Psoas muscle (tissue), 8 donors: Measurements from ENCODE around the gene RASL11B. TPM values are rescaled to one million over a fixed set of nuclear protein-coding genes. Genes with fewer than 3 reads are reported as not detected.
A peak's percentile ranks its signal among the peaks of the same experiment; 100 is the strongest.

Source experiments
- ATAC-seq, 4 donors: fragments of 200-7000 bp; cut with Tn5 transposase; one replicate each; pipeline ENCODE4 v1.9.1; 2020; ENCODE audit warnings: moderate library complexity in 3 of 4, mild to moderate bottlenecking in 2 of 4
- DNase-seq, 2 donors: peaks; one replicate each; pipeline ENCODE4 v3.0.0-alpha.2; 2020
- H3K27ac ChIP-seq: fragments of 200-600 bp; one replicate; pipeline ENCODE4 v1.8.0; 2022
- H3K27me3 ChIP-seq, 3 donors: fragments of 200-600 bp in 1 of 3; one replicate each; pipeline versions ENCODE4 v1.6.1 to v1.8.0; 2013 to 2022; ENCODE audit warnings: low read length in 2 of 3, mild to moderate bottlenecking in 2 of 3, moderate library complexity in 1 of 3; ENCODE audit not compliant: insufficient read depth in 3 of 3
- H3K36me3 ChIP-seq, 2 donors: fragments of 200-600 bp in 1 of 2; one replicate each; pipeline versions ENCODE4 v1.6.1 to v1.8.0; 2013 to 2022; ENCODE audit warnings: low read depth in 1 of 2, mild to moderate bottlenecking in 1 of 2, moderate library complexity in 1 of 2; ENCODE audit not compliant: insufficient read depth in 1 of 2
- H3K4me1 ChIP-seq: fragments of 200-600 bp; one replicate; pipeline ENCODE4 v1.8.0; 2022
- H3K4me3 ChIP-seq: fragments of 200-600 bp; one replicate; pipeline ENCODE4 v1.8.0; 2022; ENCODE audit warnings: mild to moderate bottlenecking
- H3K9me3 ChIP-seq: fragments of 200-600 bp; one replicate; pipeline ENCODE4 v1.8.0; 2022
- WGBS, 3 donors: extraction: QIAGEN DNeasy Blood & Tissue Kit; methylation state at CpG; one replicate each; pipeline versions ENCODE4 v1.1.6 to v1.1.7; 2013; 5-methylcytosine and 5-hydroxymethylcytosine counted together
- intact Hi-C, 2 donors: fragments of 100-400 bp; cut with DNase I; formaldehyde crosslinking; loops; one replicate each; pipeline versions ENCODE4 v1.11.0 to v1.14.2; 2022
- polyA plus RNA-seq, 3 donors: library from polyadenylated mRNA; stranded (reverse); fragments of 200-250 nt; gene quantifications; one replicate each; pipeline ENCODE4 v1.2.3, GENCODE V29; 2013
- total RNA-seq, 4 donors: library from RNA; stranded (reverse); fragmentation: NEBNext Ultra II Directional in 2 of 4; extraction: Animal tissue kit (Norgen Biotek cat#: 25700) in 2 of 4; gene quantifications; one replicate each; pipeline versions ENCODE4 v1.2.1 to v1.2.4, GENCODE V29; 2021 to 2023
- TF ChIP-seq, protein P1 (sequence below): fragments of 200-600 bp; IDR thresholded peaks from one replicate; pipeline ENCODE4 v1.8.0; 2022; ENCODE audit warnings: antibody characterized with exemption
- donor health status: healthy with polysubstance abuse.
- donor health status: DM: no; HTN: no; CAD: no; lungs with moderate emphysema.
- donor health status: Bipolar disorder and iron deficiency.
- donor health status: healthy.
- donor health status: DM: yes; HTN: yes; CAD: no.
- donor health status: DM: no; HTN: no; CAD: no.
- donor health status: DM: no; HTN: no; CAD: no.
- donor health status: DM: yes; HTN: yes; CAD: no.

Gene RASL11B
- total and polyA plus RNA-seq, 7 donors, result 0.08 to 1.8 (median 0.33) TPM; not detected in 1

GRCh38 chr4:52910115-52910514 lies 48.0 kb downstream of the RASL11B start:
- ATAC-seq (no peak), DNase-seq (no peak)
- H3K27ac ChIP-seq, result no peak overlapping the region
- H3K36me3 ChIP-seq, result no peaks in the 10 kb centered on the region
- no peaks in the 10 kb centered on the region for H3K27me3 ChIP-seq
- intact Hi-C loops, result loop anchor here in 1 of 2 donors (2.0 kb wide), 1 partner anchor 73 kb away; no protein-coding TSS in a partner anchor
- no peaks in the 10 kb centered on the region for H3K4me1 ChIP-seq
- no peaks in the 10 kb centered on the region for H3K9me3 ChIP-seq
- TF ChIP-seq, protein P1, sequence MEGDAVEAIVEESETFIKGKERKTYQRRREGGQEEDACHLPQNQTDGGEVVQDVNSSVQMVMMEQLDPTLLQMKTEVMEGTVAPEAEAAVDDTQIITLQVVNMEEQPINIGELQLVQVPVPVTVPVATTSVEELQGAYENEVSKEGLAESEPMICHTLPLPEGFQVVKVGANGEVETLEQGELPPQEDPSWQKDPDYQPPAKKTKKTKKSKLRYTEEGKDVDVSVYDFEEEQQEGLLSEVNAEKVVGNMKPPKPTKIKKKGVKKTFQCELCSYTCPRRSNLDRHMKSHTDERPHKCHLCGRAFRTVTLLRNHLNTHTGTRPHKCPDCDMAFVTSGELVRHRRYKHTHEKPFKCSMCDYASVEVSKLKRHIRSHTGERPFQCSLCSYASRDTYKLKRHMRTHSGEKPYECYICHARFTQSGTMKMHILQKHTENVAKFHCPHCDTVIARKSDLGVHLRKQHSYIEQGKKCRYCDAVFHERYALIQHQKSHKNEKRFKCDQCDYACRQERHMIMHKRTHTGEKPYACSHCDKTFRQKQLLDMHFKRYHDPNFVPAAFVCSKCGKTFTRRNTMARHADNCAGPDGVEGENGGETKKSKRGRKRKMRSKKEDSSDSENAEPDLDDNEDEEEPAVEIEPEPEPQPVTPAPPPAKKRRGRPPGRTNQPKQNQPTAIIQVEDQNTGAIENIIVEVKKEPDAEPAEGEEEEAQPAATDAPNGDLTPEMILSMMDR, result no peak
- H3K4me3 ChIP-seq, result no peak overlapping the region

- Histone ChIP-seq H3K27ac (no peak overlapping the region), H3K9me3 (no peaks in the 10 kb centered on the region), H3K4me1 (no peaks in the 10 kb centered on the region), H3K27me3 (no peaks in the 10 kb centered on the region), H3K36me3 (no peaks in the 10 kb centered on the region), H3K4me3 (no peak overlapping the region)
- ATAC-seq (peak; percentile 64 to 80 (median 72)), DNase-seq (peak; percentile 59 to 73)
- WGBS, 3 donors, result 14 to 19% (median 18%) methylated on average over 3 of the region's 3 CpGs
- TF ChIP-seq, protein P1, result peak; percentile 70
- intact Hi-C loops, result loop anchor here in 1 of 2 donors (2.0 kb wide), 1 partner anchor 71 kb away; no protein-coding TSS in a partner anchor
Measured at GRCh38 chr4:52911684-52912294, 49.7 kb downstream of the RASL11B start.

DNA sequence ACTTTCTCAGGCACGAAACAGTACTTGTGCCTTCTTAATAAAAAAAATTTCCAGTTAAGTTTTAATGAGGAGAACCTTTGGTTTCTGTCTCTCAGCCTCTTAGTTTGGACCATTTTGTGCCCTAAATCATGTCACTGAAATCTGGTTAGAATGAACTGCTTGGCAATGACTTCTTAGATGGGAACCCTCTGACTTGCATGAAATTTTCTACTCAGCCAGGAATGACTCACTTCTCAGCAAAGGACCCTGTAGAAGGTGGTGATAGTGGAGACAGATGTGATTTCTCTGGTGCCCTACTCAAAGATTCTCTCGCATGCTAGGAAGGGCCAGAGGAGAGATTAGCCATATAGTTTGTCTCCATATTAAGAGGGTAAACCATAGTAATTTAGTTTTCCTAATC lies 50.5 kb downstream of the RASL11B start:
- Histone ChIP-seq H3K4me3 (no peak overlapping the region), H3K36me3 (no peaks in the 10 kb centered on the region), H3K9me3 (no peaks in the 10 kb centered on the region), H3K27ac (no peak overlapping the region), H3K4me1 (no peaks in the 10 kb centered on the region), H3K27me3 (no peaks in the 10 kb centered on the region)
- TF ChIP-seq, protein P1, result no peak
- DNase-seq (no peak), ATAC-seq (no peak)
- intact Hi-C loops, result no loop called here
- 85 to 93% (median 88%) methylated on average over 2 of the region's 2 CpGs for WGBS, 3 donors

- no peak for DNase-seq
Measured at GRCh38 chr4:52914051-52914605, 52.0 kb downstream of the RASL11B start.

More at GRCh38 chr4:52914051-52914605, 52.0 kb downstream of the RASL11B start:
- ATAC-seq, result no peak
- no peak overlapping the region for H3K27ac ChIP-seq
- no peaks in the 10 kb centered on the region for H3K9me3 ChIP-seq
- WGBS, 3 donors, result 75 to 84% (median 78%) methylated on average over 3 of the region's 3 CpGs
- TF ChIP-seq, protein P1, result no peak
- no peaks in the 10 kb centered on the region for H3K36me3 ChIP-seq
- H3K27me3 ChIP-seq, result no peaks in the 10 kb centered on the region
- intact Hi-C loops, result no loop called here
- no peak overlapping the region for H3K4me3 ChIP-seq
- H3K4me1 ChIP-seq, result no peaks in the 10 kb centered on the region
